Hepatocyte (in vitro differentiated cells): ENCODE results near the gene TLR8. TPM values are rescaled to one million over a fixed set of nuclear protein-coding genes. Genes with fewer than 3 reads are reported as not detected.

ENCODE experiments used
- DNase-seq: peaks from one replicate; pipeline ENCODE4 v3.0.0-alpha.2; 2016; ENCODE audit warnings: low spot score
- H2AFZ ChIP-seq: fragments of 200-600 bp; sonication (generic); 2 replicates; pipeline ENCODE4 v1.6.0; 2016; ENCODE audit warnings: antibody characterized with exemption, mild to moderate bottlenecking
- H3K27ac ChIP-seq: fragments of 200-600 bp; sonication (generic); 2 replicates; pipeline ENCODE4 v1.5.1; 2016; ENCODE audit warnings: mild to moderate bottlenecking
- H3K27me3 ChIP-seq: fragments of 200-600 bp; sonication (generic); 2 replicates; pipeline ENCODE4 v1.6.1; 2016
- H3K36me3 ChIP-seq: fragments of 200-600 bp; sonication (generic); replicated peaks from 2 replicates; pipeline ENCODE4 v1.5.1; 2016; ENCODE audit warnings: low read depth; ENCODE audit not compliant: insufficient read depth
- H3K4me1 ChIP-seq: fragments of 200-600 bp; sonication (generic); 2 replicates; pipeline ENCODE4 v1.5.1; 2016; ENCODE audit warnings: mild to moderate bottlenecking, moderate library complexity; ENCODE audit not compliant: insufficient read depth
- H3K4me2 ChIP-seq: fragments of 200-600 bp; sonication (generic); 2 replicates; pipeline ENCODE4 v1.6.0; 2016
- H3K4me3 ChIP-seq: fragments of 200-600 bp; sonication (generic); 2 replicates; pipeline ENCODE4 v1.5.1; 2016; ENCODE audit warnings: mild to moderate bottlenecking
- H3K79me2 ChIP-seq: fragments of 200-600 bp; sonication (generic); 2 replicates; pipeline ENCODE4 v1.6.0; 2017; ENCODE audit warnings: mild to moderate bottlenecking
- H3K9me2 ChIP-seq: fragments of 200-600 bp; sonication (generic); replicated peaks from 2 replicates; pipeline ENCODE4 v1.6.0; 2017; ENCODE audit warnings: mild to moderate bottlenecking; ENCODE audit not compliant: insufficient read depth
- H3K9me3 ChIP-seq: fragments of 200-600 bp; sonication (generic); 2 replicates; pipeline ENCODE4 v1.5.1; 2016; ENCODE audit warnings: low read depth, mild to moderate bottlenecking
- H4K20me1 ChIP-seq: fragments of 200-600 bp; sonication (generic); 2 replicates; pipeline ENCODE4 v1.6.0; 2016; ENCODE audit warnings: mild to moderate bottlenecking; ENCODE audit not compliant: insufficient read depth, poor library complexity, severe bottlenecking
- EZH2 ChIP-seq: fragments of 200-600 bp; sonication (generic); IDR thresholded peaks from 2 replicates; pipeline ENCODE4 v1.6.1; 2016; ENCODE audit warnings: antibody characterized with exemption, mild to moderate bottlenecking, borderline replicate concordance
- EZH2phosphoT487 ChIP-seq: fragments of 200-600 bp; sonication (generic); IDR thresholded peaks from one replicate; pipeline ENCODE4 v1.6.1; 2018; ENCODE audit warnings: antibody characterized with exemption, mild to moderate bottlenecking, low read depth, moderate library complexity; ENCODE audit not compliant: unreplicated experiment, severe bottlenecking
- WGBS: methylation state at CpG from one replicate; pipeline ENCODE4 v1.1.6; 2016; ENCODE audit warnings: low lambda C conversion rate; ENCODE audit errors: missing lambda C conversion rate; 5-methylcytosine and 5-hydroxymethylcytosine counted together
- polyA plus RNA-seq: library from polyadenylated mRNA; unstranded; fragments of >200 nt; fragmentation: Nextera tagmentation; extraction: Ambion mirVana; gene quantifications from 2 replicates; pipeline ENCODE4 v1.2.1, GENCODE V29; 2016
- total RNA-seq: library from RNA; depleted of rRNA; stranded (reverse); fragments of >200 nt; gene quantifications from 2 replicates; pipeline ENCODE4 v1.2.3, GENCODE V29; 2014
- TF ChIP-seq, protein P1 (sequence below): fragments of 200-600 bp; sonication (generic); IDR thresholded peaks from 2 replicates; pipeline ENCODE4 v1.5.1; 2016; ENCODE audit warnings: antibody characterized with exemption, mild to moderate bottlenecking; ENCODE audit not compliant: poor library complexity

TLR8 gene
- total and polyA plus RNA-seq, 2 experiments from 2014 or later = 0.07 TPM; not detected in 1

DNA sequence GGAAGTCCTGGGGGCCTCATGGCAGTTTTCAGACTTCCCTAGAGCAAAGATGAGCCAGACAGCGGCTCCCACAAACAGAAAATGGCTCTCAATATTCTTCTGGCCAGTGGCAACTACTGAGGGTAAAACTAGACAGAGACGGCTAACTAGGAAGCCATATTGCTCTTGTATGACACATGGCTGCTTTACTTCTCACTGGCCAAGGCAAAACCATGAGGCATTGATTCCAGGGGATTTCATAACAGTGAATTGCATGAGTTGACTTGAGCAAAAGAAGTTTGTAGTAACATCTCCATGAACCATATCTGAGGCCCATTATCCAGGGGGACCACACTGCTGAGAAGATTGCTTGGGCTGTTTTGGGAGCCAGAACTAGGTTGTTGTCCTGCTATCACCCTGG, 13.7 kb upstream of the TLR8 start:
- Histone ChIP-seq H3K9me3 (no peaks in the 10 kb centered on the region), H2AFZ (no peak overlapping the region), H3K79me2 (no peaks in the 10 kb centered on the region), H3K4me2 (no peak overlapping the region), H3K27me3 (no peaks in the 10 kb centered on the region), H3K4me3 (no peak overlapping the region), H3K36me3 (no peaks in the 10 kb centered on the region), H3K4me1 (no peaks in the 10 kb centered on the region), H4K20me1 (no peaks in the 10 kb centered on the region), H3K9me2 (no peaks in the 10 kb centered on the region), H3K27ac (no peak overlapping the region)
- 77% methylated on average over 2 of the region's 2 CpGs for WGBS
- TF ChIP-seq, protein P1, sequence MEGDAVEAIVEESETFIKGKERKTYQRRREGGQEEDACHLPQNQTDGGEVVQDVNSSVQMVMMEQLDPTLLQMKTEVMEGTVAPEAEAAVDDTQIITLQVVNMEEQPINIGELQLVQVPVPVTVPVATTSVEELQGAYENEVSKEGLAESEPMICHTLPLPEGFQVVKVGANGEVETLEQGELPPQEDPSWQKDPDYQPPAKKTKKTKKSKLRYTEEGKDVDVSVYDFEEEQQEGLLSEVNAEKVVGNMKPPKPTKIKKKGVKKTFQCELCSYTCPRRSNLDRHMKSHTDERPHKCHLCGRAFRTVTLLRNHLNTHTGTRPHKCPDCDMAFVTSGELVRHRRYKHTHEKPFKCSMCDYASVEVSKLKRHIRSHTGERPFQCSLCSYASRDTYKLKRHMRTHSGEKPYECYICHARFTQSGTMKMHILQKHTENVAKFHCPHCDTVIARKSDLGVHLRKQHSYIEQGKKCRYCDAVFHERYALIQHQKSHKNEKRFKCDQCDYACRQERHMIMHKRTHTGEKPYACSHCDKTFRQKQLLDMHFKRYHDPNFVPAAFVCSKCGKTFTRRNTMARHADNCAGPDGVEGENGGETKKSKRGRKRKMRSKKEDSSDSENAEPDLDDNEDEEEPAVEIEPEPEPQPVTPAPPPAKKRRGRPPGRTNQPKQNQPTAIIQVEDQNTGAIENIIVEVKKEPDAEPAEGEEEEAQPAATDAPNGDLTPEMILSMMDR = no peak
- TF ChIP-seq EZH2phosphoT487 = no peak
- no peak for TF ChIP-seq EZH2
- no peak for DNase-seq

- no peak overlapping the region for H3K4me2 ChIP-seq
- H3K27ac ChIP-seq = no peak overlapping the region
- no peaks in the 10 kb centered on the region for H3K4me1 ChIP-seq
- DNase-seq = peak; percentile 66
- 56% methylated on average over 12 of the region's 12 CpGs for WGBS
- no peak overlapping the region for H2AFZ ChIP-seq
- no peaks in the 10 kb centered on the region for H3K79me2 ChIP-seq
- TF ChIP-seq, protein P1 = peak; percentile 63
- TF ChIP-seq EZH2phosphoT487 (no peak), EZH2 (no peak)
- no peaks in the 10 kb centered on the region for H3K9me2 ChIP-seq
- no peaks in the 10 kb centered on the region for H3K36me3 ChIP-seq
- H3K9me3 ChIP-seq = no peaks in the 10 kb centered on the region
- H4K20me1 ChIP-seq = no peaks in the 10 kb centered on the region
- H3K4me3 ChIP-seq = no peak overlapping the region
- no peaks in the 10 kb centered on the region for H3K27me3 ChIP-seq
Observed at GRCh38 chrX:12894074-12895030, 12.1 kb upstream of the TLR8 start.

DNA sequence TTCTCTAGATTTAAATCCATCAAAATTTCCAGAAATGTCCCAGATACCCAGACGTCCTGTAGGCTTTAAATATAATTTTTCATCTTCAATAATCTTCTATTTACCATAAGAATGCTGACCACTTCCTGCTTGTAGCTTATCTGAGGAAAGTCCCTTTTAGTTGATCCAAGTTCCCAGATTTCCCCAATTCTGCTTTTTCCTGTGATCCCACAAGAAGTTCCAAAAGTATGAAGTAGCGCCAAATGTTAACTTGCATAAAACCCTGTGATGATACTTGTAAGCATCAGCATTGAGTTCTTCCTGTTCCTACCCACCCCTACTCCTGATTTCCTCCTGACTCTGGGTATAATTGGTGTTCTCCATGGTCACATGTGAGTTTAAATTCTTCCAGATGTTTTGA, 10.6 kb upstream of the TLR8 start:
- Histone ChIP-seq H3K27me3 (no peaks in the 10 kb centered on the region), H3K27ac (no peak overlapping the region), H3K36me3 (no peaks in the 10 kb centered on the region), H3K4me1 (no peaks in the 10 kb centered on the region), H3K9me3 (no peaks in the 10 kb centered on the region), H4K20me1 (no peaks in the 10 kb centered on the region), H3K4me3 (no peak overlapping the region), H2AFZ (no peak overlapping the region), H3K9me2 (no peaks in the 10 kb centered on the region), H3K4me2 (no peak overlapping the region), H3K79me2 (no peaks in the 10 kb centered on the region)
- TF ChIP-seq EZH2 = no peak
- WGBS = 72% methylated on average over 2 of the region's 2 CpGs
- DNase-seq = no peak

DNA sequence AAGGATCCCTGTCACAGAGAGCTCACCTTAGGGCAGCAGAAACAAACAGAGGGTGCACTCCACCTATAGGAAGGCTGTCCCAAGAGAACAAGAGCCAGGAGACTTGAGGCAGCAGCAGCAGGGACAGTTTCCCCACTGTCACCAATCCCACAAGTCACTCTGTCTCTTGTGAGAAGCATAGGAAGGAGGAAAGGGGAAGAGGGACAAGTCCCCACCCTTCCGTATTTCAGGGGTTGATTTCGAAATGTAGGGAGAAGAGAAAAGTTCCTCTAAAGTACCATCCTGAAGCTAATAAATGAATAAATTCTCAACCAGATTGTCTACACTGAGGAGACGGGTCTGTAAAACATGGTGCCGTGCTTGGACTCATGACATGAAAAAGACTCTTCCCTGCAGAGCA, 9.5 kb upstream of the TLR8 start:
- TF ChIP-seq EZH2 (no peak), EZH2phosphoT487 (no peak)
- TF ChIP-seq, protein P1 = no peak
- Histone ChIP-seq H3K9me2 (no peaks in the 10 kb centered on the region), H3K79me2 (no peaks in the 10 kb centered on the region), H3K4me2 (no peak overlapping the region), H3K9me3 (no peaks in the 10 kb centered on the region), H4K20me1 (no peaks in the 10 kb centered on the region), H3K4me3 (no peak overlapping the region), H3K27me3 (no peaks in the 10 kb centered on the region), H3K4me1 (no peaks in the 10 kb centered on the region), H3K27ac (no peak overlapping the region), H3K36me3 (no peaks in the 10 kb centered on the region), H2AFZ (no peak overlapping the region)
- DNase-seq = no peak
- 88% methylated on average over 4 of the region's 4 CpGs for WGBS
